CD14-positive monocyte (primary cell): Measurements from ENCODE around the gene GNB5. TPM values are rescaled to one million over a fixed set of nuclear protein-coding genes. Genes with fewer than 3 reads are reported as not detected.

Source experiments
- DNase-seq, 3 donors: peaks; one replicate each; pipeline ENCODE4 v3.0.0-alpha.2; 2011 to 2022
- H2AFZ ChIP-seq: 2 replicates; pipeline ENCODE4 v1.6.0; 2012; ENCODE audit warnings: mild to moderate bottlenecking, low read depth, low read length, inconsistent platforms; ENCODE audit not compliant: insufficient read depth, poor library complexity, severe bottlenecking
- H3K27ac ChIP-seq, 2 donors: 1 replicate in 1 of 2; 2 replicates in 1 of 2; pipeline ENCODE4 v1.5.1; 2012 to 2013; ENCODE audit warnings: low read length in 2 of 2, control low read depth in 1 of 2, inconsistent platforms in 1 of 2, low read depth in 1 of 2, mild to moderate bottlenecking in 1 of 2
- H3K27me3 ChIP-seq, 2 donors: one replicate each; pipeline versions ENCODE4 v1.6.0 to v1.6.1; 2011 to 2013; ENCODE audit warnings: low read length in 2 of 2; ENCODE audit not compliant: control insufficient read depth in 2 of 2, insufficient read depth in 2 of 2
- H3K36me3 ChIP-seq, 2 donors: replicated peaks in 1 of 2; 1 replicate in 1 of 2; 2 replicates in 1 of 2; pipeline versions ENCODE4 v1.5.1 to v1.6.1; 2012 to 2013; ENCODE audit warnings: low read length in 2 of 2, control low read depth in 1 of 2, inconsistent platforms in 1 of 2, mild to moderate bottlenecking in 1 of 2; ENCODE audit not compliant: insufficient read depth in 2 of 2, control insufficient read depth in 1 of 2
- H3K4me1 ChIP-seq, 2 donors: 1 replicate in 1 of 2; 2 replicates in 1 of 2; pipeline versions ENCODE4 v1.5.1 to v1.6.1; 2012 to 2013; ENCODE audit warnings: low read length in 2 of 2, control low read depth in 1 of 2, inconsistent platforms in 1 of 2, mild to moderate bottlenecking in 1 of 2, moderate library complexity in 1 of 2; ENCODE audit not compliant: insufficient read depth in 2 of 2, control insufficient read depth in 1 of 2
- H3K4me2 ChIP-seq: replicated peaks from 2 replicates; pipeline ENCODE3; 2012; ENCODE audit warnings: low read length, moderate library complexity, mild to moderate bottlenecking; ENCODE audit not compliant: poor library complexity, severe bottlenecking; ENCODE audit errors: extremely low read depth
- H3K4me3 ChIP-seq, 3 experiments: fragments of 200-600 bp in 1 of 3; sonication (generic) in 1 of 3; replicated peaks in 1 of 3; 1 replicate in 2 of 3; 2 replicates in 1 of 3; pipeline ENCODE4 v1.5.1; 2011 to 2013; ENCODE audit warnings: low read length in 3 of 3, mild to moderate bottlenecking in 3 of 3, control low read depth in 2 of 3, low read depth in 2 of 3, inconsistent platforms in 1 of 3, moderate library complexity in 1 of 3
- H3K79me2 ChIP-seq: 2 replicates; pipeline ENCODE4 v1.6.0; 2012; ENCODE audit warnings: mild to moderate bottlenecking, control low read depth, inconsistent platforms, low read length, moderate library complexity; ENCODE audit not compliant: insufficient read depth
- H3K9ac ChIP-seq: 2 replicates; pipeline ENCODE4 v1.6.0; 2017; ENCODE audit warnings: low read length, mild to moderate bottlenecking; ENCODE audit not compliant: insufficient read depth, poor library complexity, severe bottlenecking
- H3K9me3 ChIP-seq, 2 donors: replicated peaks in 1 of 2; 1 replicate in 1 of 2; 2 replicates in 1 of 2; pipeline versions ENCODE4 v1.5.1 to v1.6.1; 2012 to 2013; ENCODE audit warnings: low read length in 2 of 2, control low read depth in 1 of 2; ENCODE audit not compliant: control insufficient read depth in 1 of 2, insufficient read depth in 1 of 2
- H4K20me1 ChIP-seq: 2 replicates; pipeline ENCODE4 v1.6.0; 2012; ENCODE audit warnings: mild to moderate bottlenecking, low read length, control low read depth, moderate library complexity; ENCODE audit not compliant: insufficient read depth
- H3K27ac Mint-ChIP-seq, 7 donors: one replicate each; pipeline ENCODE4 v1.8.0; 2020; ENCODE audit warnings: mild to moderate bottlenecking in 7 of 7, mixed read lengths in 7 of 7, moderate library complexity in 6 of 7, inconsistent platforms in 2 of 7
- H3K27me3 Mint-ChIP-seq, 3 donors: one replicate each; pipeline ENCODE4 v1.8.0; 2021 to 2022; ENCODE audit warnings: low read depth in 3 of 3, mild to moderate bottlenecking in 3 of 3, mixed read lengths in 3 of 3, moderate library complexity in 3 of 3, inconsistent platforms in 1 of 3
- H3K36me3 Mint-ChIP-seq, 2 donors: one replicate each; pipeline ENCODE4 v1.8.0; 2020; ENCODE audit warnings: mixed read lengths in 2 of 2, inconsistent platforms in 1 of 2, mild to moderate bottlenecking in 1 of 2
- H3K4me1 Mint-ChIP-seq: one replicate; pipeline ENCODE4 v1.8.0; 2020; ENCODE audit warnings: mild to moderate bottlenecking, mixed read lengths
- H3K4me3 Mint-ChIP-seq, 2 donors: one replicate each; pipeline ENCODE4 v1.8.0; 2020; ENCODE audit warnings: mild to moderate bottlenecking in 2 of 2, mixed read lengths in 2 of 2, moderate library complexity in 1 of 2
- H3K9me3 Mint-ChIP-seq, 7 donors: one replicate each; pipeline ENCODE4 v1.8.0; 2020 to 2022; ENCODE audit warnings: mixed read lengths in 7 of 7, mild to moderate bottlenecking in 6 of 7, moderate library complexity in 6 of 7, inconsistent platforms in 2 of 7
- CTCF ChIP-seq: fragments of 200-600 bp; IDR thresholded peaks from one replicate; pipeline ENCODE4 v1.8.0; 2022; ENCODE audit warnings: antibody characterized with exemption, mild to moderate bottlenecking
- WGBS: methylation state at CpG from one replicate; pipeline ENCODE4 v1.1.5; 2013; ENCODE audit warnings: missing lambda C conversion rate; ENCODE audit not compliant: insufficient coverage; 5-methylcytosine and 5-hydroxymethylcytosine counted together
- intact Hi-C, 2 donors: fragments of 100-400 bp; cut with micrococcal nuclease; formaldehyde crosslinking; loops; one replicate each; pipeline versions ENCODE4 v1.15.0 to v1.15.1; 2023
- polyA plus RNA-seq, 3 donors: library from polyadenylated mRNA; depleted of rRNA in 1 of 3; unstranded in 2 of 3; stranded (reverse) in 1 of 3; fragments of 300-500 nt in 2 of 3; fragments of >200 nt in 1 of 3; fragmentation: Illumina TruSeq in 2 of 3; gene quantifications; 1 replicate in 2 of 3; 2 replicates in 1 of 3; pipeline ENCODE4 v1.2.3, GENCODE V29; 2012 to 2021

The GNB5 gene
- polyA plus RNA-seq, 3 donors: 3.1 to 5.4 (median 4.3) TPM

GRCh38 chr15:52099651-52100272 lies 91.4 kb downstream of the GNB5 start:
- H3K27me3 ChIP-seq: no peaks in the 10 kb centered on the region
- no peak overlapping the region for H3K4me3 ChIP-seq
- H3K4me1 ChIP-seq: peaks cover 2 to 28% of the 10 kb centered on the region in 2 donors
- no peak overlapping the region for H2AFZ ChIP-seq
- no peak overlapping the region for H3K4me3 Mint-ChIP-seq
- H3K4me1 Mint-ChIP-seq: peaks cover 29% of the 10 kb centered on the region
- H3K9ac ChIP-seq: no peak overlapping the region
- 98% methylated on average over 10 of the region's 15 CpGs for WGBS
- no peaks in the 10 kb centered on the region for H3K9me3 ChIP-seq
- no peak for TF ChIP-seq CTCF
- DNase-seq: no peak
- H3K27me3 Mint-ChIP-seq: peaks cover 0 to 2% (median 0%) of the 10 kb centered on the region in 3 donors
- H3K9me3 Mint-ChIP-seq: peaks cover 0 to 2% (median 0%) of the 10 kb centered on the region in 7 donors
- peak overlapping the region in 2 of 7 donors; percentile 46 to 70 for H3K27ac Mint-ChIP-seq
- intact Hi-C loops: no loop called here
- H3K79me2 ChIP-seq: no peaks in the 10 kb centered on the region
- no peak overlapping the region for H3K4me2 ChIP-seq
- H4K20me1 ChIP-seq: no peaks in the 10 kb centered on the region
- no peaks in the 10 kb centered on the region for H3K36me3 ChIP-seq
- H3K36me3 Mint-ChIP-seq: no peaks in the 10 kb centered on the region
- H3K27ac ChIP-seq: no peak overlapping the region

- Mint-ChIP-seq H3K9me3 (peaks cover 0 to 2% (median 0%) of the 10 kb centered on the region in 7 donors), H3K27me3 (peaks cover 0 to 2% (median 0%) of the 10 kb centered on the region in 3 donors), H3K27ac (no peak overlapping the region), H3K36me3 (no peaks in the 10 kb centered on the region), H3K4me3 (no peak overlapping the region), H3K4me1 (peaks cover 36% of the 10 kb centered on the region)
- no peak overlapping the region for H2AFZ ChIP-seq
- no peak overlapping the region for H3K4me3 ChIP-seq
- no peak overlapping the region for H3K4me2 ChIP-seq
- no CpG with 5 or more reads among the region's 2 CpGs for WGBS
- no peaks in the 10 kb centered on the region for H4K20me1 ChIP-seq
- H3K4me1 ChIP-seq: peaks cover 11 to 39% of the 10 kb centered on the region in 2 donors
- H3K79me2 ChIP-seq: no peaks in the 10 kb centered on the region
- H3K27ac ChIP-seq: no peak overlapping the region
- intact Hi-C loops: no loop called here
- DNase-seq: peak in 1 of 3 donors; percentile 15
- H3K9ac ChIP-seq: no peak overlapping the region
- no peaks in the 10 kb centered on the region for H3K36me3 ChIP-seq
- no peak for TF ChIP-seq CTCF
- no peaks in the 10 kb centered on the region for H3K27me3 ChIP-seq
- H3K9me3 ChIP-seq: no peaks in the 10 kb centered on the region
These were observed 92.9 kb downstream of the GNB5 start for GRCh38 chr15:52098323-52098722.
